Common myeloid progenitor, CD34-positive (primary cell): ENCODE data around the gene PCOLCE2.

ENCODE experiments used
- CTCF ChIA-PET: fragments of 350-600 bp; sonication (Branson Sonifier 250); formaldehyde crosslinking; loops from one replicate; lab custom pipeline; 2021; ENCODE audit warnings: antibody characterized with exemption; lab: Charles Lee
- POLR2A ChIA-PET: fragments of 350-600 bp; sonication (Branson Sonifier 250); formaldehyde crosslinking; loops from one replicate; lab custom pipeline; 2021; ENCODE audit warnings: antibody characterized with exemption; lab: Charles Lee
- DNase-seq, 3 donors: peaks; one replicate each; pipeline versions ENCODE4 v3.0.0 to v3.0.0-alpha.2; 2013
- H3K27ac ChIP-seq, 2 experiments: 1 replicate in 1 of 2; 2 replicates in 1 of 2; pipeline ENCODE4 v1.7.0; 2013; ENCODE audit warnings: inconsistent platforms in 2 of 2, low read length in 2 of 2, mild to moderate bottlenecking in 2 of 2, low read depth in 1 of 2, moderate library complexity in 1 of 2; ENCODE audit not compliant: severe bottlenecking in 2 of 2, insufficient read depth in 1 of 2, poor library complexity in 1 of 2
- H3K27me3 ChIP-seq, 5 experiments: replicated peaks in 2 of 5; 1 replicate in 3 of 5; 2 replicates in 2 of 5; pipeline versions ENCODE4 v1.6.1 to v1.7.0; 2013; ENCODE audit warnings: low read length in 4 of 5, mild to moderate bottlenecking in 2 of 5, moderate library complexity in 2 of 5, inconsistent platforms in 1 of 5; ENCODE audit not compliant: insufficient read depth in 5 of 5, control insufficient read depth in 4 of 5
- H3K36me3 ChIP-seq, 4 experiments: 1 replicate in 2 of 4; 2 replicates in 2 of 4; pipeline versions ENCODE4 v1.6.1 to v1.7.0; 2013; ENCODE audit warnings: low read length in 3 of 4, control low read depth in 1 of 4, mild to moderate bottlenecking in 1 of 4; ENCODE audit not compliant: control insufficient read depth in 4 of 4, insufficient read depth in 4 of 4
- H3K4me1 ChIP-seq, 4 experiments: 1 replicate in 3 of 4; 2 replicates in 1 of 4; pipeline versions ENCODE4 v1.6.1 to v1.7.1; 2013; ENCODE audit warnings: low read length in 3 of 4, mild to moderate bottlenecking in 3 of 4, control low read depth in 1 of 4, inconsistent platforms in 1 of 4, moderate library complexity in 1 of 4; ENCODE audit not compliant: control insufficient read depth in 4 of 4, insufficient read depth in 4 of 4; ENCODE audit errors: control extremely low read depth in 1 of 4
- H3K4me3 ChIP-seq, 7 experiments: 1 replicate in 4 of 7; 2 replicates in 3 of 7; pipeline versions ENCODE4 v1.5.1 to v1.7.0; 2013; ENCODE audit warnings: mild to moderate bottlenecking in 7 of 7, low read length in 6 of 7, moderate library complexity in 6 of 7, inconsistent platforms in 2 of 7, low read depth in 2 of 7, control low read depth in 1 of 7; ENCODE audit not compliant: insufficient read depth in 4 of 7, control insufficient read depth in 1 of 7; ENCODE audit errors: extremely low read depth in 1 of 7
- H3K9me3 ChIP-seq, 5 experiments: 1 replicate in 4 of 5; 2 replicates in 1 of 5; pipeline versions ENCODE4 v1.6.1 to v1.7.1; 2013; ENCODE audit warnings: low read length in 4 of 5, mild to moderate bottlenecking in 2 of 5, inconsistent platforms in 1 of 5, low read depth in 1 of 5, moderate library complexity in 1 of 5; ENCODE audit not compliant: control insufficient read depth in 4 of 5, insufficient read depth in 2 of 5; ENCODE audit errors: control extremely low read depth in 1 of 5
- WGBS: methylation state at CpG from one replicate; pipeline ENCODE4 v1.1.5; 2013; ENCODE audit not compliant: insufficient coverage; 5-methylcytosine and 5-hydroxymethylcytosine counted together

Gene PCOLCE2

DNA sequence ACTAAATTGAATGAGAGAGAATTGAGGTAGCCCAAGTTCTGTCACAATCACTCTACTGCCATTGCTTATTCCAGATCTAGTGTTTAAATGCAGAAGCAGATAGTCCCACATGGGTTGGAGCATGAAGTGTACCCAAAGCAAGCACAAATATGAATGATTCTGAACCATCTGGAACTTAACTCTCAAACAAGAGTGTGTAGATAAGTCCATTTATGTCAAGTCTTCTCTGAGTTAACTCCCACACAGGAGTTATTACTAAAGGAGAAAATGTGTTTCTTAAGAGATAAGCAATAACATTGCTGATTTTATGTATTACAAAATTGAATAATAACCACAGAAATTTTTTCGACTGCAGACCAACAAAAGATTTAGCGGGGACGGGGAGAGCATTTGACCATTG, 41.0 kb upstream of the PCOLCE2 start:
- Histone ChIP-seq H3K4me3 (no peak overlapping the region), H3K36me3 (no peaks in the 10 kb centered on the region), H3K9me3 (peaks cover 0 to 1% (median 0%) of the 10 kb centered on the region in 5 experiments), H3K4me1 (no peaks in the 10 kb centered on the region), H3K27ac (no peak overlapping the region), H3K27me3 (peaks cover 0 to 2% (median 0%) of the 10 kb centered on the region in 5 experiments)
- no CpG with 5 or more reads among the region's 3 CpGs for WGBS
- peak in 2 of 3 donors; percentile 6 to 50 for DNase-seq
- ChIA-PET POLR2A (no interaction called here), CTCF (interaction anchor here (0.8 to 2.7 kb wide), 6 partner anchors 10 to 101 kb away, joined by 3 to 8 read pairs (median 3); no protein-coding TSS in a partner anchor)

DNA sequence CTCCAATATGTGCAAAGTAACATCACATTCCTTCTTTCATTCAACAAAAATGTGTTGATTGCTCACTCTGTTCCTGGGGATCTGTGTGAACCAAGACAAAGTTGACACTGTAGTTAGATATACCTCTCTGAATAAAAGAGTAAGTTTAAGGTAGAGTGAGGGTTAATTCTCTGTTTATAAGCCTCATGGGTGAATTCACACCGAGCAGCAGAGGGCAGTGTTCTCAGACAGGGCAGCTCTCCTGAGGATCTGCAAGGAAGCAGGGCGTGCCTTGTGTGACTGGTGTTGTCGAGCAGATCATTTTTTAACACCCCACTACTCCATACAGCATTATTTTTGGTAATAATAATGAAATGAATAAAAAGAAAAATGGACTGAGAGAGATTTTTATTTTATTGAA, 40.2 kb upstream of the PCOLCE2 start:
- Histone ChIP-seq H3K4me3 (no peak overlapping the region), H3K4me1 (no peaks in the 10 kb centered on the region), H3K36me3 (no peaks in the 10 kb centered on the region), H3K9me3 (peaks cover 0 to 6% (median 0%) of the 10 kb centered on the region in 5 experiments), H3K27ac (no peak overlapping the region), H3K27me3 (no peaks in the 10 kb centered on the region)
- peak; percentile 69 to 83 (median 83) for DNase-seq
- ChIA-PET POLR2A (no interaction called here), CTCF (interaction anchor here (1.7 to 2.7 kb wide), 2 partner anchors 62 to 66 kb away, joined by 3 to 6 read pairs; no protein-coding TSS in a partner anchor)
- WGBS = no CpG with 5 or more reads among the region's 3 CpGs

DNA sequence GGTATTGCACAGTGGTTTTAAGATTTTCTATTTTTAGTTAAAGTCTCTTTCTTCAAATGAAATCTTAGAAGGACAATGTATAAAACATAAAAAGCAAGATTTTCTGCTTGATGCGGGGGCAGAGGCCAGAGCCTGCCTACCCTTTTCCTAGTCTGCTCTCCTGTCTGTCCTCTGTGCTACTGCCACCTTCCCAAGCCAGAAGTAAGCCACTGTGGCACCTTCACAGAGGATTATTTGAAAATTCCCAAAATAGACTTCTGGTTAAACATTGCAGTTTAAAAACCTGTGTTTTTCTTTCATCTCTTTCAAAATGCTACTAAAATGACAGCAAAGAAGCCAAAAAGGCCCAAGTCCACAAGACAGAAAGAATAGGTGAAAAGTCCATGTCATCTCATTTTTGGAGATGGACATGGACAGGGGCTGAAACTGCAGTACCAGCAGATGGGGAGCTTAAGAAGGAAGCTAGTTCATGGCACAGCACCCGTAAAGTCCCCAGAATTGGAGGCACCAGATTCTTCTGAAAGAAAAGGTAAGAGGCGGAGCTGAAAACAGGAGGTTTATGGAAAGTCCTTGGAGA, 37.6 kb upstream of the PCOLCE2 start:
- Histone ChIP-seq H3K36me3 (no peaks in the 10 kb centered on the region), H3K27ac (no peak overlapping the region), H3K4me1 (no peaks in the 10 kb centered on the region), H3K4me3 (no peak overlapping the region), H3K27me3 (no peaks in the 10 kb centered on the region), H3K9me3 (peaks cover 0 to 11% (median 4%) of the 10 kb centered on the region in 5 experiments)
- no peak for DNase-seq
- CTCF ChIA-PET = interaction anchor here (0.8 to 1.2 kb wide), 3 partner anchors 17 to 36 kb away, joined by 3 to 5 read pairs (median 3); no protein-coding TSS in a partner anchor
- WGBS = 100% methylated on average over 3 of the region's 3 CpGs
- POLR2A ChIA-PET = no interaction called here

DNA sequence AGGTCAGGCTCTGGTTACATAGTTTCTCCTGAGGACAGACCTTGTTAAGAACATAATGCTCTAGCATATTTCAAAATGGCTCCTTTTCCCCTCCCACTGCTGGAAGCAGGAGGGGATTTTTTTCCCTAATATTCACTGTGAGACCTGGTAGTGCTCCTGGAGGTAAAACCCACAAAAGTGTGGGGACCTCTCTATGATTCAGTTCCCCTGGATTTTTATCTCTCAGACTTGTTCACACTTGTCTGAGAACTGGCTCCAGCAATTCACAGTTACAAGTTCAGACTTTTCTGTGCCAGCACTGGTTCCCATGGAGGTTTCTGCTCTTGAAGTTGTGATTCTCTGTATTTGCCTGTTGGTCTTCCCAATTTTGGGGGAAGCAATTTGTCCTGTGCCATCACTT, 36.3 kb upstream of the PCOLCE2 start:
- DNase-seq = no peak
- Histone ChIP-seq H3K36me3 (no peaks in the 10 kb centered on the region), H3K4me1 (no peaks in the 10 kb centered on the region), H3K4me3 (no peak overlapping the region), H3K27me3 (no peaks in the 10 kb centered on the region), H3K27ac (no peak overlapping the region), H3K9me3 (peaks cover 0 to 11% (median 4%) of the 10 kb centered on the region in 5 experiments)
- POLR2A ChIA-PET = no interaction called here
- CTCF ChIA-PET = interaction anchor here (0.8 kb wide), 1 partner anchor 56 kb away, joined by 3 read pairs; no protein-coding TSS in a partner anchor

DNA sequence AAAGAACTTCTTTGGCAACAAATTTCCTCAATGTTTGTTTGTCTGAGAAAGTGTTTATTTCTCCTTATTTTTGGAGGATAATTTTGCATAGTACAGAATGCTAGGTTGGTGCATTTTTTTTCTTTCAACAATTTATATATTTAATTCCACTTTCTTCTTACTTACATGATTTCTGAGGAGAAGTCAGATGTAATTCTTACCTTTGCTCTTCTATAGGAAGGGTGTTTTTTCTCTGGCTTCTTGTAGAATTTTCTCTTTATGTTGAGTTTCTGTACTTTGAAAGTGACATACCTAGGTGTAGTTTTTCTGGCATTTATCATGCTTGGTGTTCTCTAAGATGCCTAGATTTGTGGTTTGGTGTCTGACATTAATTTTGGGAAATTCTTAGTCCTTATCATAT, 34.8 kb upstream of the PCOLCE2 start:
- Histone ChIP-seq H3K4me3 (no peak overlapping the region), H3K9me3 (peaks cover 0 to 11% (median 4%) of the 10 kb centered on the region in 5 experiments), H3K4me1 (no peaks in the 10 kb centered on the region), H3K36me3 (no peaks in the 10 kb centered on the region), H3K27ac (no peak overlapping the region), H3K27me3 (no peaks in the 10 kb centered on the region)
- CTCF ChIA-PET = no interaction called here
- DNase-seq = no peak
- POLR2A ChIA-PET = no interaction called here

DNA sequence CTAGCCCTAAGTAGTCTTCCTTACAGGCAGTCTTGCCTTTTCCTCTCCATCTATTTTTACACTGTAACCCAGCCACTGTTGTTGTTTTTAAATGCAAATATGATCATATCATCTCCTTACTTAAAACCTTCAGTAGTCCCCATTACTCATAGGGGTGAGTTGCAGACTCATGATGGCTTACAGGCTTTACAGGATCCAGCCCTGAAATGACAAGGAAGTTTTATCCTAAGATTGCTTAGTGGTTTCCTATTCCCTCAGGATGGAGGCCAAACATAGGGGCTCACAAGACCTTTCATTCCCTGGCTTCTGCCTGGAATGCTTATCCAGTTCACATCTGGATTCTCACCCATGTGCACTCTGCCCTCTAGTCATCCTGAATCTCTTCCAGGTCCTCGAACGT, 27.7 kb upstream of the PCOLCE2 start:
- POLR2A ChIA-PET = no interaction called here
- no peak overlapping the region for H3K27ac ChIP-seq

DNA sequence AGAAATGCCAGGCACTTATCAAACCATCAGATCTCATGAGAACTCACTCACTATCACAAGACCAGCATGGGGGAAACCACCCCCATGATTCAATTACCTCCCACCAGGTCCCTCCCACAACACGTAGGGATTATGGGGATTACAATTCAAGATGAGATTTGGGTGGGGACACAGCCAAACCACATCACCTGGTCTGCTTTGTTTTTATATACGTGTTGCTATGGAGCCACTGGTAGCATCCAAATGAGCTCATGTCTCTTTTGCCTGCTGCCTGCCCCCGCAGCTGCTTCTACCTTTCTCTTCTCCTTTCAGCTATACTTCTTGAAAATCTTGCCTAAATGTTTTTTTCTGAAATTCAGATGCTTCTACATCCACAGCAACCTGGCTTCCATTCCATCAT, 26.8 kb upstream of the PCOLCE2 start:
- no peak overlapping the region for H3K27ac ChIP-seq
- POLR2A ChIA-PET = no interaction called here
- H3K4me1 ChIP-seq = no peaks in the 10 kb centered on the region
- H3K4me3 ChIP-seq = no peak overlapping the region
- CTCF ChIA-PET = no interaction called here
- 100% methylated on average over 2 of the region's 3 CpGs for WGBS
- no peaks in the 10 kb centered on the region for H3K36me3 ChIP-seq
- no peaks in the 10 kb centered on the region for H3K9me3 ChIP-seq
- DNase-seq = peak in 1 of 3 donors; percentile 10
- no peaks in the 10 kb centered on the region for H3K27me3 ChIP-seq

More for the DNA sequence above, 27.7 kb upstream of the PCOLCE2 start:
- CTCF ChIA-PET = no interaction called here
- no peaks in the 10 kb centered on the region for H3K27me3 ChIP-seq
- H3K4me3 ChIP-seq = no peak overlapping the region
- DNase-seq = no peak
- no CpG with 5 or more reads among the region's 2 CpGs for WGBS
- H3K4me1 ChIP-seq = no peaks in the 10 kb centered on the region
- H3K36me3 ChIP-seq = no peaks in the 10 kb centered on the region
- H3K9me3 ChIP-seq = no peaks in the 10 kb centered on the region
